ENCODE results near the gene SOCS4.

DNA sequence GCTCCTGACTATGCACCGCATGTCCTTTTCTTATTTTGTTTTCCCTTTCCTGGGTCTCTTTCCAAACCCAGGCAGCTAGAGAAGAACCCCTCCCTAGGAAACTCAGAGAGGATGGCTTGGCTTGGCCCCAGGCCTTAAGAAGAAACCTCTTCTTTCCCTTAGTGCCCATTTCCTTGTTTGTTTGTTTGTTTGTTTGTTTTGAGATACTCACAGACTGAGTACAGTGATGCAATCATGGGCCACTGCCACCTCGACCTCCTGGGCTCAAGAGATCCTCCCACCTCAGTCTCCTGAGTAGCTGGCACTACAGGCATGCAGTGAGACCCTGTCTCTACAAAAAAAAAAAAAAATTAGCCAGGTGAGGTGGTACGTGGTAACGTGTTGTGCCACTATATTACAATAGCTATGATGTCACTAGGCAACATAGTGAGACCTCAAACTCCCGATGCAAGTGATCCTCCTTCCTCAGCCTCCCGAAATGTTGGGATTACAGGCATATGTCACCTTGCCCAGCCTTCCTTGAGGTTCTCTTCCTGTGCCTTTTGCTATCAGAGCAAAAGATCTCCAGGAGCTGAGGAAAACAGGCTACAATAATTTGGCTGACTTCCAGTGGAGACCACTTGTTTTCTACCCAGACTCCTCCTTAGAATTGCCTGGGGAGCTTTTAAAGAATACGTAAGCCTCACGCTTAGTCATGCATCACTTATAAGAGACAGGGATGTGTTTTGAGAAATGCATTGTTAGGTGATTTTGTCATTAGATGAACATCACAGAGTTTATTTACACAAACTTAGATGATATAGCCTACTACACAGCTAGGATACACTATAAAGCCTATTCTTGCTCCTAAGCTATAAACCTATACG is 67.5 kb downstream of the SOCS4 start:
- TF ChIP-seq, protein P1, sequence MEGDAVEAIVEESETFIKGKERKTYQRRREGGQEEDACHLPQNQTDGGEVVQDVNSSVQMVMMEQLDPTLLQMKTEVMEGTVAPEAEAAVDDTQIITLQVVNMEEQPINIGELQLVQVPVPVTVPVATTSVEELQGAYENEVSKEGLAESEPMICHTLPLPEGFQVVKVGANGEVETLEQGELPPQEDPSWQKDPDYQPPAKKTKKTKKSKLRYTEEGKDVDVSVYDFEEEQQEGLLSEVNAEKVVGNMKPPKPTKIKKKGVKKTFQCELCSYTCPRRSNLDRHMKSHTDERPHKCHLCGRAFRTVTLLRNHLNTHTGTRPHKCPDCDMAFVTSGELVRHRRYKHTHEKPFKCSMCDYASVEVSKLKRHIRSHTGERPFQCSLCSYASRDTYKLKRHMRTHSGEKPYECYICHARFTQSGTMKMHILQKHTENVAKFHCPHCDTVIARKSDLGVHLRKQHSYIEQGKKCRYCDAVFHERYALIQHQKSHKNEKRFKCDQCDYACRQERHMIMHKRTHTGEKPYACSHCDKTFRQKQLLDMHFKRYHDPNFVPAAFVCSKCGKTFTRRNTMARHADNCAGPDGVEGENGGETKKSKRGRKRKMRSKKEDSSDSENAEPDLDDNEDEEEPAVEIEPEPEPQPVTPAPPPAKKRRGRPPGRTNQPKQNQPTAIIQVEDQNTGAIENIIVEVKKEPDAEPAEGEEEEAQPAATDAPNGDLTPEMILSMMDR (IDR thresholded peaks at IDR 0.05): no peak
- TF ChIP-seq POLR2AphosphoS5 (IDR thresholded peaks at IDR 0.05; ENCODE audit: low read depth, low read length) (no peak), SIN3A (IDR thresholded peaks at IDR 0.05; ENCODE audit: borderline replicate concordance, insufficient read depth, low read depth, low read length) (no peak), TCF7L2 (IDR thresholded peaks at IDR 0.05; ENCODE audit: low read depth, low read length) (no peak)
- TF ChIP-seq, protein P2, sequence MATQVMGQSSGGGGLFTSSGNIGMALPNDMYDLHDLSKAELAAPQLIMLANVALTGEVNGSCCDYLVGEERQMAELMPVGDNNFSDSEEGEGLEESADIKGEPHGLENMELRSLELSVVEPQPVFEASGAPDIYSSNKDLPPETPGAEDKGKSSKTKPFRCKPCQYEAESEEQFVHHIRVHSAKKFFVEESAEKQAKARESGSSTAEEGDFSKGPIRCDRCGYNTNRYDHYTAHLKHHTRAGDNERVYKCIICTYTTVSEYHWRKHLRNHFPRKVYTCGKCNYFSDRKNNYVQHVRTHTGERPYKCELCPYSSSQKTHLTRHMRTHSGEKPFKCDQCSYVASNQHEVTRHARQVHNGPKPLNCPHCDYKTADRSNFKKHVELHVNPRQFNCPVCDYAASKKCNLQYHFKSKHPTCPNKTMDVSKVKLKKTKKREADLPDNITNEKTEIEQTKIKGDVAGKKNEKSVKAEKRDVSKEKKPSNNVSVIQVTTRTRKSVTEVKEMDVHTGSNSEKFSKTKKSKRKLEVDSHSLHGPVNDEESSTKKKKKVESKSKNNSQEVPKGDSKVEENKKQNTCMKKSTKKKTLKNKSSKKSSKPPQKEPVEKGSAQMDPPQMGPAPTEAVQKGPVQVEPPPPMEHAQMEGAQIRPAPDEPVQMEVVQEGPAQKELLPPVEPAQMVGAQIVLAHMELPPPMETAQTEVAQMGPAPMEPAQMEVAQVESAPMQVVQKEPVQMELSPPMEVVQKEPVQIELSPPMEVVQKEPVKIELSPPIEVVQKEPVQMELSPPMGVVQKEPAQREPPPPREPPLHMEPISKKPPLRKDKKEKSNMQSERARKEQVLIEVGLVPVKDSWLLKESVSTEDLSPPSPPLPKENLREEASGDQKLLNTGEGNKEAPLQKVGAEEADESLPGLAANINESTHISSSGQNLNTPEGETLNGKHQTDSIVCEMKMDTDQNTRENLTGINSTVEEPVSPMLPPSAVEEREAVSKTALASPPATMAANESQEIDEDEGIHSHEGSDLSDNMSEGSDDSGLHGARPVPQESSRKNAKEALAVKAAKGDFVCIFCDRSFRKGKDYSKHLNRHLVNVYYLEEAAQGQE (IDR thresholded peaks at IDR 0.05; ENCODE audit: insufficient read depth in 1 of 2, low read depth in 2 of 2, low read length in 1 of 2): no peak

Measured in Panc1 (cell line).